HAP-1 (cell line): Measurements from ENCODE around the gene SAMD1.
A peak's percentile ranks its signal among the peaks of the same experiment; 100 is the strongest.

Experiments
- DNase-seq, 2 experiments: peaks; one replicate each; pipeline ENCODE4 v3.0.0-alpha.2; 2016 to 2020; ENCODE audit warnings: low spot score in 2 of 2
- H3K27me3 ChIP-seq: fragments of 250-450 bp; sonication (Bioruptor Pico); 2 replicates; pipeline ENCODE4 v1.5.1; 2020; ENCODE audit warnings: low read depth, mild to moderate bottlenecking, moderate library complexity
- H3K36me3 ChIP-seq: fragments of 250-450 bp; sonication (Bioruptor Pico); replicated peaks from 2 replicates; pipeline ENCODE4 v1.5.1; 2020; ENCODE audit warnings: mild to moderate bottlenecking
- H3K4me1 ChIP-seq: fragments of 250-450 bp; sonication (Bioruptor Pico); 2 replicates; pipeline ENCODE4 v1.5.1; 2020; ENCODE audit warnings: mild to moderate bottlenecking
- H3K4me3 ChIP-seq: fragments of 250-450 bp; sonication (Bioruptor Pico); 2 replicates; pipeline ENCODE4 v1.5.1; 2020; ENCODE audit warnings: mild to moderate bottlenecking, moderate library complexity
- H3K9me3 ChIP-seq: fragments of 250-450 bp; sonication (Bioruptor Pico); 2 replicates; pipeline ENCODE4 v1.5.1; 2020; ENCODE audit warnings: mild to moderate bottlenecking, moderate library complexity
- in situ Hi-C: fragments of 300-500 bp; cut with MboI; formaldehyde crosslinking; loops from 3 replicates; pipeline ENCODE4 v1.14.3; 2020; ENCODE audit warnings: low sequenced_read_pairs, inconsistent platforms, mixed read lengths

Gene SAMD1

GRCh38 chr19:14107581-14108461, 17.3 kb upstream of the SAMD1 start:
- H3K36me3 ChIP-seq = peaks cover 4% of the 10 kb centered on the region; the same call in 1 of the 2 replicates
- no peak overlapping the region for H3K4me3 ChIP-seq
- H3K4me1 ChIP-seq = no peaks in the 10 kb centered on the region
- DNase-seq = no peak
- in situ Hi-C loops = no loop called here
- H3K9me3 ChIP-seq = no peaks in the 10 kb centered on the region
- no peaks in the 10 kb centered on the region for H3K27me3 ChIP-seq

- Histone ChIP-seq H3K4me3 (no peak overlapping the region), H3K36me3 (peaks cover 13% of the 10 kb centered on the region), H3K4me1 (no peaks in the 10 kb centered on the region), H3K27me3 (no peaks in the 10 kb centered on the region), H3K9me3 (no peaks in the 10 kb centered on the region)
- no peak for DNase-seq
- in situ Hi-C loops = no loop called here
These were observed 16.3 kb upstream of the SAMD1 start for GRCh38 chr19:14106840-14107239.

- no peak for DNase-seq
- no peaks in the 10 kb centered on the region for H3K9me3 ChIP-seq
- no peaks in the 10 kb centered on the region for H3K27me3 ChIP-seq
- peaks cover 21% of the 10 kb centered on the region for H3K36me3 ChIP-seq
- in situ Hi-C loops = no loop called here
- H3K4me3 ChIP-seq = no peak overlapping the region
- no peaks in the 10 kb centered on the region for H3K4me1 ChIP-seq
These were observed 15.1 kb upstream of the SAMD1 start for GRCh38 chr19:14105680-14106079.

GRCh38 chr19:14103310-14103709, 12.8 kb upstream of the SAMD1 start:
- Histone ChIP-seq H3K4me3 (no peak overlapping the region), H3K36me3 (peaks cover 24% of the 10 kb centered on the region), H3K4me1 (no peaks in the 10 kb centered on the region), H3K9me3 (no peaks in the 10 kb centered on the region), H3K27me3 (no peaks in the 10 kb centered on the region)
- in situ Hi-C loops = no loop called here
- no peak for DNase-seq

- in situ Hi-C loops = no loop called here
- Histone ChIP-seq H3K36me3 (peaks cover 24% of the 10 kb centered on the region), H3K4me3 (no peak overlapping the region), H3K27me3 (no peaks in the 10 kb centered on the region), H3K4me1 (no peaks in the 10 kb centered on the region), H3K9me3 (no peaks in the 10 kb centered on the region)
- no peak for DNase-seq
These were observed 12.2 kb upstream of the SAMD1 start for GRCh38 chr19:14102756-14103155.

GRCh38 chr19:14102102-14102696, 11.6 kb upstream of the SAMD1 start:
- peaks cover 24% of the 10 kb centered on the region for H3K36me3 ChIP-seq
- no peaks in the 10 kb centered on the region for H3K4me1 ChIP-seq
- no peak overlapping the region for H3K4me3 ChIP-seq
- H3K27me3 ChIP-seq = no peaks in the 10 kb centered on the region
- in situ Hi-C loops = no loop called here
- no peak for DNase-seq
- no peaks in the 10 kb centered on the region for H3K9me3 ChIP-seq

GRCh38 chr19:14101003-14101545, 10.5 kb upstream of the SAMD1 start:
- in situ Hi-C loops = no loop called here
- Histone ChIP-seq H3K4me3 (no peak overlapping the region), H3K27me3 (no peaks in the 10 kb centered on the region), H3K9me3 (no peaks in the 10 kb centered on the region), H3K4me1 (no peaks in the 10 kb centered on the region), H3K36me3 (peaks cover 27% of the 10 kb centered on the region)
- no peak for DNase-seq

- in situ Hi-C loops = no loop called here
- H3K9me3 ChIP-seq = peaks cover 8% of the 10 kb centered on the region
- H3K4me1 ChIP-seq = no peaks in the 10 kb centered on the region
- no peak overlapping the region for H3K4me3 ChIP-seq
- H3K27me3 ChIP-seq = no peaks in the 10 kb centered on the region
- no peak for DNase-seq
- peaks cover 22% of the 10 kb centered on the region for H3K36me3 ChIP-seq
These were observed 7.1 kb upstream of the SAMD1 start for GRCh38 chr19:14097532-14098151.

GRCh38 chr19:14096272-14096992, 5.9 kb upstream of the SAMD1 start:
- Histone ChIP-seq H3K9me3 (peaks cover 8% of the 10 kb centered on the region), H3K4me3 (no peak overlapping the region), H3K4me1 (peaks cover 2% of the 10 kb centered on the region; the same call in 1 of the 2 replicates), H3K36me3 (peaks cover 14% of the 10 kb centered on the region), H3K27me3 (no peaks in the 10 kb centered on the region)
- DNase-seq = no peak
- in situ Hi-C loops = no loop called here

- no peak for DNase-seq
These were observed 4.3 kb upstream of the SAMD1 start for GRCh38 chr19:14094854-14095253.

GRCh38 chr19:14093117-14093823, 2.7 kb upstream of the SAMD1 start:
- in situ Hi-C loops = no loop called here
- H3K9me3 ChIP-seq = peaks cover 8% of the 10 kb centered on the region
- H3K27me3 ChIP-seq = no peaks in the 10 kb centered on the region
- H3K4me1 ChIP-seq = peaks cover 2% of the 10 kb centered on the region; the same call in 1 of the 2 replicates
- no peak for DNase-seq
- peaks cover 10% of the 10 kb centered on the region for H3K36me3 ChIP-seq
- no peak overlapping the region for H3K4me3 ChIP-seq

More at GRCh38 chr19:14094854-14095253, 4.3 kb upstream of the SAMD1 start:
- Histone ChIP-seq H3K4me3 (no peak overlapping the region), H3K36me3 (peaks cover 3% of the 10 kb centered on the region), H3K9me3 (peaks cover 8% of the 10 kb centered on the region), H3K4me1 (peaks cover 2% of the 10 kb centered on the region; the same call in 1 of the 2 replicates), H3K27me3 (no peaks in the 10 kb centered on the region)
- in situ Hi-C loops = no loop called here

GRCh38 chr19:14091813-14092462, 1.4 kb upstream of the SAMD1 start:
- Histone ChIP-seq H3K27me3 (no peaks in the 10 kb centered on the region), H3K4me1 (peaks cover 2% of the 10 kb centered on the region; the same call in 1 of the 2 replicates), H3K4me3 (peak overlapping the region; percentile 49), H3K9me3 (peaks cover 8% of the 10 kb centered on the region), H3K36me3 (peaks cover 12% of the 10 kb centered on the region)
- in situ Hi-C loops = no loop called here
- DNase-seq = peak in 1 of 2 experiments; percentile 36
